ENCODE measurements around the gene RALB.
"Not testable (repeated sequence)": the region's sequence is repeated elsewhere in the genome, so short reads cannot be mapped to it uniquely, and the experiment has no call there.

RALB gene

GRCh38 chr2:120298173-120298835 lies 45.7 kb downstream of the RALB start:
- no peak for DNase-seq

GRCh38 chr2:120299004-120299403 lies 46.4 kb downstream of the RALB start:
- no peak for DNase-seq

DNA sequence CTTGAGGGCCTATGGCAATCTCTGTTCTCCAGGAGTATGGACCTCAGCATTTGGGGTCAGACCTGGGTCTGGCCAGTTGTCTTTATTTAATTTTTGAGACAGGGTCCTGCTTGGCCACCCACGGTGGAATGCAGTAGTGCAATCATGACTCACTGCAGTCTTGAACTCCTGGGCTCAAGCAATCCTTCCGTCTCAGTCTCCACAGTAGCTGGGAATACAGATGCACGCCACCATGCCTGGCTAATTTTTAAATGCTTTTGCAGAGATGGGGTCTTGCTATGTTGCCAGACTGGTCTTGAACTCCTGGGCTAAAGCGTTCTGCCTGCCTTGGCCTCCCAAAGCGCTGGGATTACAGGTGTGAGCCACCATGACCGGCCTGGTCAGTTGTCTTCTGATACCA lies 46.9 kb downstream of the RALB start:
- DNase-seq: no peak

GRCh38 chr2:120300385-120300784 lies 47.7 kb downstream of the RALB start:
- DNase-seq: no peak

GRCh38 chr2:120301284-120301683 lies 48.6 kb downstream of the RALB start:
- DNase-seq: no peak

GRCh38 chr2:120302301-120302700 lies 49.6 kb downstream of the RALB start:
- DNase-seq: no peak

DNA sequence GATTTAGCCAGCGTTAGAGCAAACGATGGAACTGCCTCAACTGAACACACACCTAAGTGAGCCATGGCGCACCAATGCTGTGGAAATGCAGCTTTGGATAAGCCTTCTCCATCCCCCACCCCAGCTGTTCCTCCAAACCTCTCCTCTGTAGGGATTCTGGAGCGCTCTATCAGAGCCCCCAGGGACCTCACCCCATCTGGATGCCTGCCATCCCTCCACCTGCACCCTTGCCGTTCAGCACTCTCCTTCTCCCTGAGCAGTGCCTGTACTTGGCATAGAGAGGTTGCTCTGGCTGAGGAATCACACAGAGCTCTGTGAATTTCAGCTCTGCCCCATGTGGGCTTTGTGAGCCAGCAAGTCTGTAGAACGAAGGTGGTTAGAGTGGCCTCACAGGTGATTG lies 50.5 kb downstream of the RALB start:
- DNase-seq: no peak

GRCh38 chr2:120305296-120305695 lies 52.6 kb downstream of the RALB start:
- no peak for DNase-seq

GRCh38 chr2:120305937-120306490 lies 53.4 kb downstream of the RALB start:
- DNase-seq: no peak

DNA sequence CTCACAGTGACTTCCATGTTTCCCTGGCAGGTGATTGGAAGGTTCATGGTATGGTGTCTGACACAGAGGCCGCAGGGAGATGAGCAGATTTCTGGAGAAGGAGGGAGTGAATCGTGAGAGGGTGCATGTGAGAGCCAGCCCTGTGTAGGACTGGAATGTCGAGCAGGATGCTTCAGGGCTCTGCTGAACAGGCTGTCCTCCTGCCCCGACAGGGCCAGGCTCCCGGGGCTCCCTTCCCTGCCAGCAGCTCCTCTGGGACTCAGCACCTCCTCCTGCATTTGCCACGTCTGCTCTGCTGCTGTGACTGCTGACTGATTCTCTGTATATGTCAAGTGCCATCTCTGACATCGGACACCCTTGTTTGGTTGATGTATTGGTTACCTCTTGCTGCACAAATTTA lies 54.8 kb downstream of the RALB start:
- DNase-seq: no peak

- DNase-seq: no peak
These were observed 55.6 kb downstream of the RALB start for GRCh38 chr2:120308038-120308910.

GRCh38 chr2:120310136-120310535 lies 57.5 kb downstream of the RALB start:
- no peak for DNase-seq

DNA sequence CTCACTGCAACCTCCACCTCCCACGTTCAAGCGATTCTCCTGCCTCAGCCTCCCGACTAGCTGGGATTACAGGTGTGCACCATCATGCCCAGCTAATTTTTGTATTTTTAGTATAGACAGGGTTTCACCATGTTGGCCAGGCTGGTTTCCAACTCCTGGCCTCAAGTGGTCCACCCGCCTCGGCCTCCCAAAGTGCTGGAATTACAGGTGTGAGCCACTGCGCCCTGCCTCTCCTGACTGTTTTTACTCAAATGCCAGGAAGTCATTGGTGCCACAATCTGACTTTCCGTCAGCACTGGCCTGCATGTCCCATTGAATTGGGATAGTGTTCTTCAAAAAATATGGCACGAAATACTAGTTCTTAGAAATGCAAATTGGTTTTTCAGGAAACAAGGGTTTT lies 58.2 kb downstream of the RALB start:
- DNase-seq: not testable (repeated sequence)

GRCh38 chr2:120312076-120312475 lies 59.4 kb downstream of the RALB start:
- no peak for DNase-seq

GRCh38 chr2:120312860-120313694 lies 60.4 kb downstream of the RALB start:
- DNase-seq: peak; percentile 84

- DNase-seq: no peak
These were observed 61.3 kb downstream of the RALB start for GRCh38 chr2:120313695-120314615.

GRCh38 chr2:120314690-120315366 lies 62.2 kb downstream of the RALB start:
- DNase-seq: peak; percentile 64

DNA sequence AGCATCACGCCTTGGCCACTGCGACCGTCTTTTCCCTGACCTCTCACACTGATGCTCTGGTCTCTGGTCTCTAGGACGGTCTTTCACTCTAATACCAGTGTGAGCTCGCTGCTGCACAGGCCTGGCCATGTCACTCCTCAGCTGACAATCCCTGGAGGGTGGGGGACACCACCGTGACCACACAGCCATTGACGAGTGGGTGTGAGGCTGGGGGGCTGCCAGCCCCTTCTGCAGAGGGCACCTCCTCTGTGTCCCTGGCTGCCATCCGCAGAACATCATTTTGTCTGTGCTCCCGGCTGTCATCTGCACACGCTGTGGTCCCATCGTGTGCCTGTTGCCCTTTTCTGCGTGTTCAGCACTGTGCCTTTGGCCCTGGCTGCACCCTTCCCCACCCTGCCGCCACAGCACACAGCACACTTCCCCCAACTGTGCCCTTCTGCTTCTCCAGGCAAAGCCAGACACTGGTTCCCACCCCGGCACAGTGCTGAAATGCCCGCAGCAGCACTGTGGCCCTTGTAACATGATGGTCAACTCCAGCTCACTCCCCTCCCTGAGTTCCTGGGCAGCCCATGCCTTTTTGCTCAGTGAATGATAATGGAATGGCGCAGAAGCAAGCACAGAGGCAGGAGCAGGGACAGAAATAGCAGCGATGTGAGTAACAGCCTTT lies 62.8 kb downstream of the RALB start:
- no peak for DNase-seq

- no peak for DNase-seq
These were observed 63.4 kb downstream of the RALB start for GRCh38 chr2:120316071-120316470.

DNA sequence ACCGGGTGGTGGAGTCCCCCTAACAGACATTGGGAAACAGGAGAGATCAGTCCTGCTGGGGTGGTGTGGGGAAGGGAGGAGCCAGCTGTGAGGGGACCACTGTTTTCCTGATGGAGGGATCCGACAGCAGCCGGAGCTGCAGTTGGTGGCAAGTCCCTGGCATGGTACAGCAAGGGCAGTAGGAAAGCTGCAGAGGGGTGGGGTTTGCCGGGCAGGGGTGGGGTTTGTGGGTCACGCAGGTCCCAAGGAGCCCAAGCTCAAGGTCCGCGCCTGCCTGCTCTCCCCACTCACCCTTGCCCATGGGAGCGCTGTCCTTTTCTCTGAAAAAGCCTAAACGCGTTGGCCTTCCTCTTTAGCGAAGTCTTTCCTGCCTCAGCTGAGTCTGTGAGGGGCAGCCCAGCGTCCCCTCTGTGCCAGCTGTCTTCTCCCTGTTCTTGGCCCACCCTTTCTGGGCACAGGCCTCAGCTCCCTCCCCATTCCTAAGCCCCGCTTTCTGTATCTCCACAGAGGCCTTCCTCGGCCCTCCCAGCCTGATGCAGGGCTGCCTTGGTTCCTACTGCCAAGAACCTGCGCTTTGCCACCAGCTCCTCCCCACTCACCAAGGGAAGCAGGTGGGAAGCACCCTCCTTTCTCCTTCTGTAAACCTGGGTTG lies 64.0 kb downstream of the RALB start:
- DNase-seq: no peak

Measured in CD4-positive, alpha-beta T cell treated with Interleukin-6 for 4 hours (primary cell).